ENCODE results near the gene ABAT.

ABAT gene

DNA sequence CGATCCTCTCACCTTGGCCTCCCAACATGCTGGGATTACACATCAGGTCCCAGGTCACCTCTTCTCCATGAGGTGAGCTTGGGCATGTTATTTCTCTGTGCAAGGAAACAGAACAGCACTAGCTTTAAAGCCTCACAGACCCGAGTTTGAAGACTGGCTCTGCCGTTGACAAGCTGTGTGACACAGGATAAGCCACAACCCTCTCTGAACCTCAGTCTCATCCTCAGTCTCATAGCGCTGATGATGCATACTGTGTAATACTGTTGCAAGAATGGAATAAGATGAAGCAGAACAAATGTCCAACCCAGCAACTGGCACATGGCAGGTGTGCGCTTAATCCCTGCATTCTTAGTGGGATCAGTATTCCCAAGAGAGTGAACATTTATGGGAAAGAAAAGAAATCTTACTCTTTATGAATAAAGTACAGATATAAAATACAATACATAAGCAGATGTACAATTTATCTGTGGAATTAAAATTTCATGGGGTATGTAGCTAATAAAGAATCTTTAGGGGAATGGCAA is 43.5 kb downstream of the ABAT start:
- no peak for DNase-seq (ENCODE audit: low read depth in 1 of 2, low spot score in 1 of 2)
- TF ChIP-seq JUND (IDR thresholded peaks at IDR 0.05; ENCODE audit: low read depth): no peak
- in situ Hi-C loops (cut with HindIII; ENCODE audit: low pct_unique_long_range_greater_than_20kb, low sequenced_read_pairs): no loop called here

GRCh38 chr16:8718851-8719680 is 44.6 kb downstream of the ABAT start:
- DNase-seq (ENCODE audit: low read depth in 1 of 2, low spot score in 1 of 2): peak in 1 of 2 experiments; percentile 22
- TF ChIP-seq JUND (IDR thresholded peaks at IDR 0.05; ENCODE audit: low read depth): no peak
- in situ Hi-C loops (cut with HindIII; ENCODE audit: low pct_unique_long_range_greater_than_20kb, low sequenced_read_pairs): no loop called here

DNA sequence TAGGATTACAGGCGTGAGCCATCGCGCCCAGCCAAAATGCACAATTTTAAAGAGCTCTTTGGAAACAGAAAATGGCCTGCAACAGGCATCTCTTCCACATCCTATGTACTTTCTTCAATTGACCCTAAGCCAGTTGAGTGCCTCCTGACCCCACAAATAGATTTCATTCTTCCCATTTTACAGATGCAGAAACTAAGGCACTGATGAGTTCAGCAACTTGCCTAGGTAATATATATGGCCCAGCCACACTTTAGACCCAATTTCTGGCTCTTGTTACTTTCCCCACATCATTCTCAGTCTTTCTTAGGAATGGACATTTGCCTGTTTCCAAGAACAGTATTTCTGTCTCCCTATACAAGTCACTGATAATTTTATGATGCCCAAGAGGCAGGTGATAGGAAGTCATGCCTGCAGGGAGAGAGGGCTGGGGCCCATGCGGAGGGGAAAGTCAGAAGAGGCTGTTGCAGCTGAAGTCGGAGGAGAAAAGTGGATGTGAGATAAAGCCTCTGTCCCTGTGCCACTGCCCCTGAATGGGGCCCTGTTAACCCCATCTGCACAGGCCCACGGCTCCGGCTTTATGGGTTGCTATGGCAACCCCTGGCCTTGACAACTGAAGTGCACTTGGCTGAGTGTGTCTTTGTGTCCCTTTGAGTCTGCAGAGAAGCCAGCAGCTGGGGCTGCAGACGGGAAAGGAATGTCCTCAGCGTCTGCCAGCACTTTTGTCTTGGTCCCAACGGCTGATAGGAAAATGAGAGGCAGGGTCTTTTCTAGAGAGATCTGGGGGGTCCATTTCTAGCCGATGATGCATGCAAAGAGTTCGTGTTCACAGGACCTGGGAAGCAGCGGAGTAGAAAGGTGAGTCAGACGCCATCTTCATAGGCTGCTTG is 45.9 kb downstream of the ABAT start:
- no peak for DNase-seq (ENCODE audit: low read depth in 1 of 2, low spot score in 1 of 2)
- TF ChIP-seq JUND (IDR thresholded peaks at IDR 0.05; ENCODE audit: low read depth): no peak
- in situ Hi-C loops (cut with HindIII; ENCODE audit: low pct_unique_long_range_greater_than_20kb, low sequenced_read_pairs): no loop called here

DNA sequence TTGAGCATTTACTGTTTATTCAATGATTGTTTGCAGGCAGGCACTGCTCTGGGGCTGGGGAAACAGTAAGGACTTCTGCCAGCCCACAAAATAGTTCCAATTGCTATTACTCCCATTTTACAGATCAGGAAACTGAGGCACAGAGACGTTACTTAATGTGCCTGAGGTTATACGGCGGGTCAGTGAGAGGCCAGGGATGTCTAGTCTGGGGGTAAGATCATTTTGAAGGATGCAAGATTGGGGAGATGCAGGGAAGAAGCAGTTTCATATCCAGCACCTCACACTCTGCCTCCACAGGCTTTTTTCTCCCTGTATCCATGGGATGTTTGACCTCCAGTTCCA is 46.5 kb downstream of the ABAT start:
- TF ChIP-seq JUND (IDR thresholded peaks at IDR 0.05; ENCODE audit: low read depth): no peak
- no peak for DNase-seq (ENCODE audit: low read depth in 1 of 2, low spot score in 1 of 2)
- in situ Hi-C loops (cut with HindIII; ENCODE audit: low pct_unique_long_range_greater_than_20kb, low sequenced_read_pairs): no loop called here

- in situ Hi-C loops (cut with HindIII; ENCODE audit: low pct_unique_long_range_greater_than_20kb, low sequenced_read_pairs): no loop called here
- TF ChIP-seq JUND (IDR thresholded peaks at IDR 0.05; ENCODE audit: low read depth): no peak
- no peak for DNase-seq (ENCODE audit: low read depth in 1 of 2, low spot score in 1 of 2)
Measured at GRCh38 chr16:8721336-8722024, 47.1 kb downstream of the ABAT start.

GRCh38 chr16:8722025-8722348 is 47.6 kb downstream of the ABAT start:
- DNase-seq (ENCODE audit: low read depth in 1 of 2, low spot score in 1 of 2): no peak
- in situ Hi-C loops (cut with HindIII; ENCODE audit: low pct_unique_long_range_greater_than_20kb, low sequenced_read_pairs): no loop called here
- TF ChIP-seq JUND (IDR thresholded peaks at IDR 0.05; ENCODE audit: low read depth): no peak

- in situ Hi-C loops (cut with HindIII; ENCODE audit: low pct_unique_long_range_greater_than_20kb, low sequenced_read_pairs): no loop called here
- no peak for DNase-seq (ENCODE audit: low read depth in 1 of 2, low spot score in 1 of 2)
- no peak for TF ChIP-seq JUND (IDR thresholded peaks at IDR 0.05; ENCODE audit: low read depth)
Measured at GRCh38 chr16:8725513-8726178, 51.2 kb downstream of the ABAT start.

GRCh38 chr16:8727131-8727806 is 52.9 kb downstream of the ABAT start:
- no peak for TF ChIP-seq JUND (IDR thresholded peaks at IDR 0.05; ENCODE audit: low read depth)
- DNase-seq (ENCODE audit: low read depth in 1 of 2, low spot score in 1 of 2): no peak
- in situ Hi-C loops (cut with HindIII; ENCODE audit: low pct_unique_long_range_greater_than_20kb, low sequenced_read_pairs): no loop called here

DNA sequence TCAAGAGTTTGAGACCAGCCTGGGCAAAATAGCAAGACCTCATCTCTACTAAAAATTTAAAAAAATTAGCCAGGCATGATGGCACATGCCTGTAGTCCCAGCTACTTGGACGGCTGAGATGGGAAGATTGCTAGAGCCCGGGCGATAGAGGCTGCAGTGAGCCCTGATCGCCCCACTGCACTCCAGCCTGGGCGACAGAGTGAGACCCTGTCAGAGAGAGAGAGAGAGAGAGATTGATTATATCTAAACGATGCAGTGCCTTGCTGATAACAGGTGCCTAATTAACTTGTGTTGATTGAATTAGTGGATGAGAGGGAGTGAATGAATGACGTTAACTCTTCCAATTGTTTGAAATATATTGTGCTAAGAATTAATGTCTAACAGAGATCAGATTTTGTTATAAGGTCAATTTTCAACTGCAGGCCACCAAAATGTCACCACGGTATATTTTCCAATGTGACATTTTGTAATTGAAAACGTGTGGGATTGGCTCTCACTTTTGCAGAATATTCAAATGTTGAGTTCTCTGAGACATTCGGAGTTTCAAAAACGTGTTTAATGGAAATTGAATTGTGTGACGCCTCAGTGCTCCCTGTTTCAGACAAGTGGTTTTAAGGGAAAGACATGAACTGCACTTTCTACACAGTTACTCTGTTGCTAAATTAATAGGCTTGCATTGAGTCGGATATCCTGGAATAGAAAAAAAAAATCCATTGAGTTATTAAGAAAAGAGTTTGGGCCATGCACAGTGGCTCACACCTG is 53.6 kb downstream of the ABAT start:
- no peak for TF ChIP-seq JUND (IDR thresholded peaks at IDR 0.05; ENCODE audit: low read depth)
- in situ Hi-C loops (cut with HindIII; ENCODE audit: low pct_unique_long_range_greater_than_20kb, low sequenced_read_pairs): no loop called here
- no peak for DNase-seq (ENCODE audit: low read depth in 1 of 2, low spot score in 1 of 2)

- no peak for DNase-seq (ENCODE audit: low read depth in 1 of 2, low spot score in 1 of 2)
- no peak for TF ChIP-seq JUND (IDR thresholded peaks at IDR 0.05; ENCODE audit: low read depth)
- in situ Hi-C loops (cut with HindIII; ENCODE audit: low pct_unique_long_range_greater_than_20kb, low sequenced_read_pairs): no loop called here
Measured at GRCh38 chr16:8729779-8730334, 55.4 kb downstream of the ABAT start.

Data from T47D (cell line).